ENCODE results near the gene CFAP69. TPM values are rescaled to one million over a fixed set of nuclear protein-coding genes. Genes with fewer than 3 reads are reported as not detected.
A peak's percentile ranks its signal among the peaks of the same experiment; 100 is the strongest.
"Not testable (repeated sequence)": the region's sequence is repeated elsewhere in the genome, so short reads cannot be mapped to it uniquely, and the experiment has no call there.

The CFAP69 gene
- total and polyA plus RNA-seq, 4 donors, result 1.8 to 18.7 (median 13.6) TPM

- intact Hi-C loops (cut with DNase I), result no loop called here
- Histone ChIP-seq H3K9me3 (ENCODE audit: control insufficient read depth, low read length) (no peaks in the 10 kb centered on the region), H3K4me3 (ENCODE audit: low read length in 2 of 2) (no peak overlapping the region), H3K36me3 (ENCODE audit: control insufficient read depth in 1 of 2, insufficient read depth in 2 of 2, low read length in 1 of 2) (no peaks in the 10 kb centered on the region), H3K27me3 (ENCODE audit: control insufficient read depth in 1 of 2, insufficient read depth in 2 of 2, low read length in 1 of 2) (peaks cover 0 to 2% of the 10 kb centered on the region in 2 donors), H3K4me1 (ENCODE audit: control insufficient read depth in 1 of 2, insufficient read depth in 2 of 2, low read length in 2 of 2) (no peaks in the 10 kb centered on the region), H3K27ac (ENCODE audit: low read depth in 1 of 2, low read length in 2 of 2) (no peak overlapping the region)
- no peak for ATAC-seq (ENCODE audit: low FRiP score)
- DNase-seq, result no peak
- 13 to 22% methylated on average over 1 of the region's 1 CpG for WGBS, 2 donors
Measured at GRCh38 chr7:90326500-90326899, 81.5 kb downstream of the CFAP69 start.

GRCh38 chr7:90334193-90334843 is 89.3 kb downstream of the CFAP69 start:
- intact Hi-C loops (cut with DNase I), result no loop called here
- H3K4me3 ChIP-seq (ENCODE audit: low read length in 2 of 2), result no peak overlapping the region
- ATAC-seq (ENCODE audit: low FRiP score), result no peak

GRCh38 chr7:90334926-90335325 is 90.0 kb downstream of the CFAP69 start:
- ATAC-seq (ENCODE audit: low FRiP score); intact Hi-C loops (cut with DNase I): not testable (repeated sequence)
- 90 to 91% methylated on average over 2 of the region's 2 CpGs for WGBS, 2 donors

More at GRCh38 chr7:90334193-90334843, 89.3 kb downstream of the CFAP69 start:
- DNase-seq, result peak in 1 of 2 donors; percentile 62
- WGBS, 2 donors, result 90 to 94% methylated on average over 35 to 48 of the region's 48 CpGs
- Histone ChIP-seq H3K4me1 (ENCODE audit: control insufficient read depth in 1 of 2, insufficient read depth in 2 of 2, low read length in 2 of 2) (no peaks in the 10 kb centered on the region), H3K9me3 (ENCODE audit: control insufficient read depth, low read length) (no peaks in the 10 kb centered on the region), H3K27me3 (ENCODE audit: control insufficient read depth in 1 of 2, insufficient read depth in 2 of 2, low read length in 1 of 2) (peaks cover 0 to 2% of the 10 kb centered on the region in 2 donors), H3K36me3 (ENCODE audit: control insufficient read depth in 1 of 2, insufficient read depth in 2 of 2, low read length in 1 of 2) (no peaks in the 10 kb centered on the region), H3K27ac (ENCODE audit: low read depth in 1 of 2, low read length in 2 of 2) (no peak overlapping the region)

GRCh38 chr7:90337106-90337505 is 92.1 kb downstream of the CFAP69 start:
- Histone ChIP-seq H3K9me3 (ENCODE audit: control insufficient read depth, low read length) (no peaks in the 10 kb centered on the region), H3K27me3 (ENCODE audit: control insufficient read depth in 1 of 2, insufficient read depth in 2 of 2, low read length in 1 of 2) (peaks cover 0 to 2% of the 10 kb centered on the region in 2 donors), H3K4me1 (ENCODE audit: control insufficient read depth in 1 of 2, insufficient read depth in 2 of 2, low read length in 2 of 2) (no peaks in the 10 kb centered on the region), H3K36me3 (ENCODE audit: control insufficient read depth in 1 of 2, insufficient read depth in 2 of 2, low read length in 1 of 2) (no peaks in the 10 kb centered on the region), H3K27ac (ENCODE audit: low read depth in 1 of 2, low read length in 2 of 2) (no peak overlapping the region), H3K4me3 (ENCODE audit: low read length in 2 of 2) (no peak overlapping the region)
- ATAC-seq (ENCODE audit: low FRiP score) (no peak), DNase-seq (no peak)
- intact Hi-C loops (cut with DNase I), result no loop called here

More at GRCh38 chr7:90334926-90335325, 90.0 kb downstream of the CFAP69 start:
- not testable (repeated sequence) for H3K27me3 ChIP-seq (ENCODE audit: control insufficient read depth in 1 of 2, insufficient read depth in 2 of 2, low read length in 1 of 2); H3K36me3 ChIP-seq (ENCODE audit: control insufficient read depth in 1 of 2, insufficient read depth in 2 of 2, low read length in 1 of 2); H3K27ac ChIP-seq (ENCODE audit: low read depth in 1 of 2, low read length in 2 of 2); H3K9me3 ChIP-seq (ENCODE audit: control insufficient read depth, low read length); H3K4me3 ChIP-seq (ENCODE audit: low read length in 2 of 2); H3K4me1 ChIP-seq (ENCODE audit: control insufficient read depth in 1 of 2, insufficient read depth in 2 of 2, low read length in 2 of 2); DNase-seq

- H3K4me1 ChIP-seq (ENCODE audit: control insufficient read depth in 1 of 2, insufficient read depth in 2 of 2, low read length in 2 of 2), result no peaks in the 10 kb centered on the region
- no peak overlapping the region for H3K4me3 ChIP-seq (ENCODE audit: low read length in 2 of 2)
- no peak overlapping the region for H3K27ac ChIP-seq (ENCODE audit: low read depth in 1 of 2, low read length in 2 of 2)
- intact Hi-C loops (cut with DNase I), result loop anchor here in 1 of 2 donors (5.0 kb wide), 1 partner anchor 193 kb away; the partner anchor contains the start of gene STEAP1
- DNase-seq (no peak), ATAC-seq (ENCODE audit: low FRiP score) (no peak)
- no peaks in the 10 kb centered on the region for H3K36me3 ChIP-seq (ENCODE audit: control insufficient read depth in 1 of 2, insufficient read depth in 2 of 2, low read length in 1 of 2)
- H3K27me3 ChIP-seq (ENCODE audit: control insufficient read depth in 1 of 2, insufficient read depth in 2 of 2, low read length in 1 of 2), result no peaks in the 10 kb centered on the region
- no peaks in the 10 kb centered on the region for H3K9me3 ChIP-seq (ENCODE audit: control insufficient read depth, low read length)
Measured at GRCh38 chr7:90345016-90345415, 100.0 kb downstream of the CFAP69 start.

GRCh38 chr7:90345595-90346335 is 100.8 kb downstream of the CFAP69 start:
- H3K4me1 ChIP-seq (ENCODE audit: control insufficient read depth in 1 of 2, insufficient read depth in 2 of 2, low read length in 2 of 2), result no peaks in the 10 kb centered on the region
- intact Hi-C loops (cut with DNase I), result loop anchor here (1.0 to 5.0 kb wide), 3 partner anchors 57 to 193 kb away; partner anchors contain the start of genes CLDN12 (in 2 of the 2) and STEAP1 (in 1 of the 2)
- peak; percentile 67 for ATAC-seq (ENCODE audit: low FRiP score)
- no peak for DNase-seq
- peak overlapping the region; percentile 51 to 71 for H3K27ac ChIP-seq (ENCODE audit: low read depth in 1 of 2, low read length in 2 of 2)
- H3K9me3 ChIP-seq (ENCODE audit: control insufficient read depth, low read length), result no peaks in the 10 kb centered on the region
- 4 to 5% methylated on average over 18 of the region's 18 CpGs for WGBS, 2 donors
- no peaks in the 10 kb centered on the region for H3K36me3 ChIP-seq (ENCODE audit: control insufficient read depth in 1 of 2, insufficient read depth in 2 of 2, low read length in 1 of 2)
- no peaks in the 10 kb centered on the region for H3K27me3 ChIP-seq (ENCODE audit: control insufficient read depth in 1 of 2, insufficient read depth in 2 of 2, low read length in 1 of 2)
- H3K4me3 ChIP-seq (ENCODE audit: low read length in 2 of 2), result peak overlapping the region; percentile 54 to 92

- H3K4me3 ChIP-seq (ENCODE audit: low read length in 2 of 2), result peak within 1 kb of the TSS; percentile 54 to 94
- no peaks in the 10 kb centered on the region for H3K27me3 ChIP-seq (ENCODE audit: control insufficient read depth in 1 of 2, insufficient read depth in 2 of 2, low read length in 1 of 2)
- intact Hi-C loops (cut with DNase I), result loop anchor here (1.0 to 5.0 kb wide), 3 partner anchors 56 to 194 kb away; partner anchors contain the start of genes CLDN12 (in 2 of the 2) and STEAP1 (in 1 of the 2)
- peak within 1 kb of the TSS; percentile 71 to 93 for H3K27ac ChIP-seq (ENCODE audit: low read depth in 1 of 2, low read length in 2 of 2)
- no peaks in the 10 kb centered on the region for H3K9me3 ChIP-seq (ENCODE audit: control insufficient read depth, low read length)
- no peaks in the 10 kb centered on the region for H3K4me1 ChIP-seq (ENCODE audit: control insufficient read depth in 1 of 2, insufficient read depth in 2 of 2, low read length in 2 of 2)
- 0% methylated on average over 37 of the region's 37 CpGs for WGBS, 2 donors
- peak; percentile 96 to 98 for DNase-seq
- ATAC-seq (ENCODE audit: low FRiP score), result peak; percentile 100
- H3K36me3 ChIP-seq (ENCODE audit: control insufficient read depth in 1 of 2, insufficient read depth in 2 of 2, low read length in 1 of 2), result no peaks in the 10 kb centered on the region
Measured at GRCh38 chr7:90346336-90347125, 101.6 kb downstream of the CFAP69 start, which contains the start of gene GTPBP10. Gene GTPBP10, plus strand, starts transcription at chr7:90346716. Its CDS starts 26 bp downstream, at chr7:90346742.

GRCh38 chr7:90347759-90348158 is 102.8 kb downstream of the CFAP69 start:
- Histone ChIP-seq H3K27ac (ENCODE audit: low read depth in 1 of 2, low read length in 2 of 2) (no peak overlapping the region), H3K9me3 (ENCODE audit: control insufficient read depth, low read length) (no peaks in the 10 kb centered on the region), H3K36me3 (ENCODE audit: control insufficient read depth in 1 of 2, insufficient read depth in 2 of 2, low read length in 1 of 2) (no peaks in the 10 kb centered on the region), H3K4me1 (ENCODE audit: control insufficient read depth in 1 of 2, insufficient read depth in 2 of 2, low read length in 2 of 2) (no peaks in the 10 kb centered on the region), H3K27me3 (ENCODE audit: control insufficient read depth in 1 of 2, insufficient read depth in 2 of 2, low read length in 1 of 2) (no peaks in the 10 kb centered on the region), H3K4me3 (ENCODE audit: low read length in 2 of 2) (no peak overlapping the region)
- ATAC-seq (ENCODE audit: low FRiP score) (no peak), DNase-seq (no peak)
- WGBS, 2 donors, result 63 to 70% methylated on average over 4 of the region's 4 CpGs
- intact Hi-C loops (cut with DNase I), result loop anchor here (2.0 to 5.0 kb wide), 2 partner anchors 55 to 195 kb away; partner anchors contain the start of genes CLDN12 (in 1 of the 2) and STEAP1 (in 1 of the 2)

All from aorta (tissue), 5 donors.